ENCODE results near the gene PDGFRA. TPM values are rescaled to one million over a fixed set of nuclear protein-coding genes. Genes with fewer than 3 reads are reported as not detected.
A peak's percentile ranks its signal among the peaks of the same experiment; 100 is the strongest.

Gene PDGFRA
- total RNA-seq, 4 donors from 2014 or later, result 96.8 to 409 (median 226) TPM

DNA sequence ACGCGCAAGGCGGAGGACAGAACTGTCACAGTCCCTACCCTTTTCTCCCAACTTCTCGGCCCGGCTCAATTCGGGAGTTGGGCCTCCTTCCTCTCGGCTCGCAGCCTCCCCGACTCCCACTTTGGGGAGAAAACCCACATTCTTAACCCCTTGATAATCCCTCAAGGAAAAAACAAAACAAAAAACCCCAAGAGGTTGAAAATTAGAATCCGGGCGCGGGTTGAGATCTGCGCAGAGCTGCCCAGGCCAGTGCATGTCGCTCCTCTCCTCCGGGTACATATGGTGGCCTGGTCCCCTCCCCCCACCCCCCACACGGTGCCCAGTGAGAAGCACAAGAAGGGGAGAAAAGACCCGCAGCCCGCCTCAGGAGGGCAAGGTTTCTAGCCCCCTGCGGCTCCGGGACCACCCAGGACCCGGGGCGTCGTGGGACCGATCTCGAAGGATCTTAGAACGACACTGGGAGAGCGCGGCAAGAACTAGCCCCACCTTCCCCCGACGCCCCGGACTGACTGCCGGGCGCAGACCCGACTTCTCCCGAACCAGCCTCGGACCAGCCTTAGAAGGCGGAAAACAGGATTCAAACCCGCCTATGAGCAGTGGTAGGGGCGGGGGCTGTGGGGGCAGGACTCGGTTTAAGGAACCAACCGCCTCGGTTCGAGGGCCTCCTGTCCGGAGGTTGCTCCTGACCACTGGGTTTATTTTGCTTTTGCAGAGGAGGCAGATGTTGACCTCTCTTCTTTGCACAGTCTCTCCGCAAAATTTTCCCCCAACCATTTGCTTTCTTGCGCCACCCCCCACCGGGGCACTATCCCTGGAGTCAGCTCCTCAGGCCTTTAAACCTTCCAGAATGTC lies 2.5 kb upstream of the PDGFRA start:
- no peaks in the 10 kb centered on the region for H3K9me3 ChIP-seq
- H3K27ac ChIP-seq, result peak overlapping the region; percentile 63 to 82
- peaks cover 46 to 53% of the 10 kb centered on the region in 2 donors for H3K27me3 ChIP-seq
- no peaks in the 10 kb centered on the region for H3K36me3 ChIP-seq
- TF ChIP-seq POLR2A (IDR thresholded peaks at IDR 0.05), result peak in 1 of 2 donors; percentile 71
- TF ChIP-seq, protein P1, sequence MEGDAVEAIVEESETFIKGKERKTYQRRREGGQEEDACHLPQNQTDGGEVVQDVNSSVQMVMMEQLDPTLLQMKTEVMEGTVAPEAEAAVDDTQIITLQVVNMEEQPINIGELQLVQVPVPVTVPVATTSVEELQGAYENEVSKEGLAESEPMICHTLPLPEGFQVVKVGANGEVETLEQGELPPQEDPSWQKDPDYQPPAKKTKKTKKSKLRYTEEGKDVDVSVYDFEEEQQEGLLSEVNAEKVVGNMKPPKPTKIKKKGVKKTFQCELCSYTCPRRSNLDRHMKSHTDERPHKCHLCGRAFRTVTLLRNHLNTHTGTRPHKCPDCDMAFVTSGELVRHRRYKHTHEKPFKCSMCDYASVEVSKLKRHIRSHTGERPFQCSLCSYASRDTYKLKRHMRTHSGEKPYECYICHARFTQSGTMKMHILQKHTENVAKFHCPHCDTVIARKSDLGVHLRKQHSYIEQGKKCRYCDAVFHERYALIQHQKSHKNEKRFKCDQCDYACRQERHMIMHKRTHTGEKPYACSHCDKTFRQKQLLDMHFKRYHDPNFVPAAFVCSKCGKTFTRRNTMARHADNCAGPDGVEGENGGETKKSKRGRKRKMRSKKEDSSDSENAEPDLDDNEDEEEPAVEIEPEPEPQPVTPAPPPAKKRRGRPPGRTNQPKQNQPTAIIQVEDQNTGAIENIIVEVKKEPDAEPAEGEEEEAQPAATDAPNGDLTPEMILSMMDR (IDR thresholded peaks at IDR 0.05), result no peak
- DNase-seq, result peak; percentile 81 to 82
- peak overlapping the region; percentile 18 to 59 for H3K4me3 ChIP-seq
- H3K4me1 ChIP-seq, result peaks cover 0 to 21% of the 10 kb centered on the region in 2 donors
- intact Hi-C loops (cut with DNase I; ENCODE audit: low total_unique reads), result no loop called here

DNA sequence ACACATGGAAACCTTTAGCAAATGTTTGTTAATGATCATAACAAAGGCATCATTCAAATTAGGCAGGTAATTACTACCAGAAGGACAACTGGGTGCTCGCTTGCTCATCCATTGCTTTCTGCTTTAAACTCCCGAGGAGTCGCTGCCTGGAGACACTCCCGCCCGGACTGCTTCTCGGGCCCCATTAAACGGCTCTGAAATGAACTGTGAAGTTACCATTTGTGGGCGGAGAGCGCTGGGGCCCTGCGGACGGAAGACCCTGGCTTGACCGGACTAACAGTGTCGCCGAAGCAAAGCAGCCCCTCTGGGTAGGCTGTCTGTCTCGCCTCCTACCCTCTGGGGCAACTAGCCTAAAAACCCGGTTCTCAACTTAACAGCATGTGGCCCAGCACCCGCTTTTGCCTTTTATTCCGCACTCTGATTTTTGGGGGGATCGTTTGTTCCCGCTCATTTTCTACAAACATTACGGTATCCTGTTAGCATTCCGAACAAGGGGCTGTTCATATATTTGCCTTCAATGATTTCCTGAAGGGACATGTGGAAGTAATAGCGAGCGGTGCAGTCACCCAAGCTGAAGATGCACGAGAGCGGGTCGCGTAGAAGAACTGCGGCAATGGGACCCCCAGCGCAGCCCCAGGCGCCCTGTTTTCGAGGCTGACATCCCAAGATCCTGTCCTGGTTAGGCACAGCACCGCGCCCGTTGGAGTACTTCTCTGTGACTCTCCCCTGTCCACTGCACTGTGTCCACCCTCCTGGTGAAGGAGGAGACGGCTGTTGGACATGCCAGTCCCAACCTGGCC lies 1.6 kb upstream of the PDGFRA start:
- peak overlapping the region; percentile 63 to 82 for H3K27ac ChIP-seq
- H3K9me3 ChIP-seq, result no peaks in the 10 kb centered on the region
- H3K27me3 ChIP-seq, result peaks cover 53 to 59% of the 10 kb centered on the region in 2 donors
- peaks cover 0 to 26% of the 10 kb centered on the region in 2 donors for H3K4me1 ChIP-seq
- peak in 1 of 2 donors; percentile 20 for DNase-seq
- no peaks in the 10 kb centered on the region for H3K36me3 ChIP-seq
- intact Hi-C loops (cut with DNase I; ENCODE audit: low total_unique reads), result no loop called here
- TF ChIP-seq, protein P1 (IDR thresholded peaks at IDR 0.05), result no peak
- no peak for TF ChIP-seq POLR2A (IDR thresholded peaks at IDR 0.05)
- peak overlapping the region; percentile 18 to 59 for H3K4me3 ChIP-seq

DNA sequence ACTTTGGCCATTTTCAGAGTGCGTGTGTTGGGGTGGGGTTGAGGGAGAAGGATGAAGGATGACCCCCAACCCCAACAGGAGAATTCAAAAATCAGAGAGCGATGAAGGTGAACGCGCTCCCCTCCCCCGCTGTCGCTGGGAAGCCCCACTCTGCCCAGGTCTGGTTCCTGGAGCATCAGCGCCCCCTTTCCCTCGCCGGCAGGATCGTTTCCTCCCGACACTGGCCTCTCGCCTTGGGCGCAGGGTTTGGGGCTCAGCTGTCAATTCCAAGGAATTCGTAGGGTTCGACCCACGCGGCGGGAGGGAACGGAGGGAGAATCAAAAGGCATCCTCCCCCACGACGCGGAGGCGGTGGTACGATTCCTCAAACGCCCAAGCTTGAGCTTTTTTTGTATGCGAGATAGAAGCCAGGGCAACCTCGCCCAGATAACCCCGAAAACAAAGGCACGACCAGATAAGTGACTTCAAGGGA lies 1.0 kb upstream of the PDGFRA start:
- peaks cover 53 to 59% of the 10 kb centered on the region in 2 donors for H3K27me3 ChIP-seq
- TF ChIP-seq, protein P1 (IDR thresholded peaks at IDR 0.05), result peak; percentile 43 to 75 (median 60)
- TF ChIP-seq POLR2A (IDR thresholded peaks at IDR 0.05), result no peak
- peaks cover 0 to 27% of the 10 kb centered on the region in 2 donors for H3K4me1 ChIP-seq
- H3K4me3 ChIP-seq, result peak overlapping the region; percentile 18 to 59
- peak; percentile 75 to 85 for DNase-seq
- H3K27ac ChIP-seq, result peak overlapping the region; percentile 63 to 82
- no peaks in the 10 kb centered on the region for H3K36me3 ChIP-seq
- intact Hi-C loops (cut with DNase I; ENCODE audit: low total_unique reads), result no loop called here
- no peaks in the 10 kb centered on the region for H3K9me3 ChIP-seq

- Histone ChIP-seq H3K4me1 (peaks cover 0 to 27% of the 10 kb centered on the region in 2 donors), H3K27me3 (peaks cover 53 to 59% of the 10 kb centered on the region in 2 donors), H3K27ac (peak overlapping the region; percentile 63 to 82)
These were observed 547 bp upstream of the PDGFRA start for GRCh38 chr4:54228546-54228945.

More at GRCh38 chr4:54228546-54228945, 547 bp upstream of the PDGFRA start:
- no peak for TF ChIP-seq POLR2A (IDR thresholded peaks at IDR 0.05)
- TF ChIP-seq, protein P1 (IDR thresholded peaks at IDR 0.05), result no peak
- Histone ChIP-seq H3K36me3 (no peaks in the 10 kb centered on the region), H3K9me3 (no peaks in the 10 kb centered on the region), H3K4me3 (peak overlapping the region; percentile 18 to 59)
- intact Hi-C loops (cut with DNase I; ENCODE audit: low total_unique reads), result no loop called here
- no peak for DNase-seq

Data from uterus (tissue), 4 donors.